22Rv1 (cell line): ENCODE results near the gene ELAVL4.

ENCODE experiments used
- H3K27ac ChIP-seq: fragments of 450-650 bp; 2 replicates; pipeline ENCODE4 v1.5.1; 2017
- ZFX ChIP-seq: fragments of 450-650 bp; IDR thresholded peaks from 2 replicates; pipeline ENCODE4 v1.6.1; 2017; ENCODE audit warnings: antibody characterized with exemption, borderline replicate concordance
- TF ChIP-seq, protein P1 (sequence below): fragments of 450-650 bp; IDR thresholded peaks from 2 replicates; pipeline ENCODE4 v1.5.1; 2017; ENCODE audit warnings: mild to moderate bottlenecking

The ELAVL4 gene

DNA sequence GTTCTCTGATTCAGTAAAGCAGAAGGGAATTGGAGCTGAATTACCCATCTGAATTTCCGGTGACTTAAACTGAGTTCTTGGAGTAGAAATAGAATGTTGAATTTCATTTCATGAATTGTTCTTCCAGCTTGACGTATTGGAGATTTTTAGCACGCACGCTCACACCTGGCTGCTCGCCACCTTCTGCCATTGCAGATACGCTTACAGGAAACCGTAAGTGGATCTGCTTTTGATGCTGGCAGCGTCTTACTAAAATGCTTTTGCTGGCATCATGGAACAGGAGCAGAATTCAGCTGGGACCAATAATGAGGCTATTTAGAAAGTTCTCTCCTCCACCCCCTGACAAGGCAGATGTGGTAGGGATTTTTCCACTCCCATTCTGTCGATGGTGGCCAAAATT is 17.7 kb upstream of the ELAVL4 start:
- no peak overlapping the region for H3K27ac ChIP-seq
- no peak for TF ChIP-seq ZFX
- TF ChIP-seq, protein P1, sequence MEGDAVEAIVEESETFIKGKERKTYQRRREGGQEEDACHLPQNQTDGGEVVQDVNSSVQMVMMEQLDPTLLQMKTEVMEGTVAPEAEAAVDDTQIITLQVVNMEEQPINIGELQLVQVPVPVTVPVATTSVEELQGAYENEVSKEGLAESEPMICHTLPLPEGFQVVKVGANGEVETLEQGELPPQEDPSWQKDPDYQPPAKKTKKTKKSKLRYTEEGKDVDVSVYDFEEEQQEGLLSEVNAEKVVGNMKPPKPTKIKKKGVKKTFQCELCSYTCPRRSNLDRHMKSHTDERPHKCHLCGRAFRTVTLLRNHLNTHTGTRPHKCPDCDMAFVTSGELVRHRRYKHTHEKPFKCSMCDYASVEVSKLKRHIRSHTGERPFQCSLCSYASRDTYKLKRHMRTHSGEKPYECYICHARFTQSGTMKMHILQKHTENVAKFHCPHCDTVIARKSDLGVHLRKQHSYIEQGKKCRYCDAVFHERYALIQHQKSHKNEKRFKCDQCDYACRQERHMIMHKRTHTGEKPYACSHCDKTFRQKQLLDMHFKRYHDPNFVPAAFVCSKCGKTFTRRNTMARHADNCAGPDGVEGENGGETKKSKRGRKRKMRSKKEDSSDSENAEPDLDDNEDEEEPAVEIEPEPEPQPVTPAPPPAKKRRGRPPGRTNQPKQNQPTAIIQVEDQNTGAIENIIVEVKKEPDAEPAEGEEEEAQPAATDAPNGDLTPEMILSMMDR, result no peak

DNA sequence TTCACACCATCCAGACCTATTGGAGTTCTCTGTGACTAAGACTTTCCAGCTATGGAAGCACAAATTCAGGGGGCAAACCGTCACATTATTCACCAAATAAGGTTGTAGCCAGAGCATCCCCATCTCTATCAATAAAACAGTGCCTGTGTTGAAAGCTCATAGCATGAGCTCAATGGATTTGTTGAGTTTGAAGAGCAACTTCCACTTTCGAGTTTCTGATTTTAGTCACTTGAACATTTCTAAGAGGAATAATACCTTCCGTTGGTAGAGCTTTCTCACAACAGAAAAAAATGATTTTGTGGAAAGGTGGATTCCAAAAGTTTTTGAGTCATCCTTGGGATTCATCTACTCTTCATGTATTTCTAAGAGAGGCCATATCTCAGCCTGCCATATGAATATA is 13.0 kb upstream of the ELAVL4 start:
- H3K27ac ChIP-seq, result peak overlapping the region; percentile 68
- TF ChIP-seq, protein P1, result no peak
- TF ChIP-seq ZFX, result no peak

DNA sequence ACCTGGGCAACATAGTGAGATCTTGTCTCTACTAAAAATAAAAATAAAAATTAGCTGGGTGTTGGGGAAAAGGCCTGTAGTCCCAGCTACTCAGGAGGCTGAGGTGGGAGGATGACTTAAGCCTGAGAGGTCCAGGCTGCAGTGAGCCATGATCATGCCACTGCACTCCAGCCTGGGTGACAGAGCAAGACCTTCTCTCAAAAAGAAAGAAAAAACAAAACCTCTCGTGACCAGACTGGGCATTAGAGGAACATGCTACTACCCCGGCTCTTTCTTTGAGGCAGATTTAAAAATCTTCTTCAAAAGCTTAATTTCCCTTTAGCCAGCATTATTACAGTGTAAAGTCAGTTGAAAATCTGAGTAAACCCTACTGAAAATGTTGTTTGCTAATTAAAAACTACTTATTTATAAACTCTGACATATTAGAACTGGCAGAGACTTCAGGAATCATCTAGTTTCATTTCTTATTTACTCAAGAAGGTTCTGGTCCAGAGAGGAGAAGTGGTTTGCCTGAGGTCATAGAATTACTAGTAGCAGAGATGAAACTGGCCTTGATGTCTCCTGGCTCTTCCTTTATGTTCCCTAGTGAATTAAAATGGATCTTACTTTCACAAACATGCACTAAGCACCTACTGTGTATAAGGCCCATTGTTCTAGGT is 11.6 kb upstream of the ELAVL4 start:
- H3K27ac ChIP-seq, result peak overlapping the region; percentile 68

DNA sequence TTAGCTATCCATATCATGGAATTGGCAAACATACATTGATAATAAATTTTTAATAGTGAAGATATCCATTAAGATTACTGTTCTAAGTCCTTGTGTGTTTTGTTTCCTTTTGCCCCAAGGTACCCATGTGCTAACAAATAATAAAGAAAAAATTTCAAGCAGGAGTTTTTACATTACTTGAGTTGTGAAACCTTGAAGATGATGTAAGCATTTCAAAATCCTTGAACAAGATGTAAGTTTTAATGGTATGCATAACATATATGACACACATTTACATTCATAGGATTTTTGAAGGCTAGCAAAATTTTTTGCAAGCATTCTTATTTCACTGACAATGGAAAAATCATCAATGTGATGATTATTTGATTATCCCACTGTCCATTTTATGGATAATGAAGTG is 10.9 kb upstream of the ELAVL4 start:
- TF ChIP-seq, protein P1, result no peak
- no peak for TF ChIP-seq ZFX
- H3K27ac ChIP-seq, result peak overlapping the region; percentile 68

More for the DNA sequence above, 11.6 kb upstream of the ELAVL4 start:
- TF ChIP-seq, protein P1, result no peak
- no peak for TF ChIP-seq ZFX

DNA sequence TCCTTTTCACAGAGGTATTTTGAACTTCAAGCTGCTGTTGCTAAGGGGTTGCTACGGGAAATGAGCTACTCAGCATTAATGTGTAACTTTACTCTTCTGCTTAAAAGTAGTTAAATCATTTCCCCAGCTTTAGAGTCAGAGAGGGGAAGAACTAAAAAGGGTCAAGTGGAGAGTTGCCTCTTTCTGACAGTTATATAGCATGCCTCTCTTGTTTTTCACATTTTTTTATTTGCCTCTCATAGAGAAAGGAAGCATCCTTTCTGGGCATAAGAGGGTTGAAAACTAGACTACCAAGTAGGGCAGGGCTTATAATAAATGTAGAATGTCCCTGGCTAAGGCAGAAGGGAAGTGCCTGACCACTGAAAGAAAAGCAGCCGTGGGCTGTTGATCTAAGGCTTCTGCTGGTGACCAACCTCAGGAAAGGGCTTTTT is 10.1 kb upstream of the ELAVL4 start:
- H3K27ac ChIP-seq, result no peak overlapping the region; the same call in 1 of the 2 replicates

DNA sequence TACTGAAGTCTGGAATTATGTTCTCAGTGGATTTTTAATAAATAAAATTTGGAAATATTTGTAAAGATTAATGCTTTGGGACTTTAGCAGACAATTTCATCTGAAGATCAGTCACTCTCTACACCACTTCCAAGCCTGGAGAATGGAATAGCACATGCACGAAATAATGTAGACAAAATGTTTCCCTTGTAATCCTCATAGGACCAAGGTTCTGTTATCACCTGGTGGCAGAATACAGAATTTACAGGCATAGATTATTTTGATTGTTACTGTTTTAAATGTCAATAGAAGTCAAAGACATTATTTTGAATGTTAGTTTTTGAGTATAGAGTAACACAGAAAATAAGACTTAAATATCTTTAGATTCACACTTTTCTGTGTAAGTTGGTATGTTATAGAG is 9.1 kb upstream of the ELAVL4 start:
- TF ChIP-seq ZFX, result no peak
- TF ChIP-seq, protein P1, result no peak; the same call in 1 of the 2 replicates
- no peak overlapping the region for H3K27ac ChIP-seq

More for the DNA sequence above, 10.1 kb upstream of the ELAVL4 start:
- no peak for TF ChIP-seq ZFX
- TF ChIP-seq, protein P1, result no peak

DNA sequence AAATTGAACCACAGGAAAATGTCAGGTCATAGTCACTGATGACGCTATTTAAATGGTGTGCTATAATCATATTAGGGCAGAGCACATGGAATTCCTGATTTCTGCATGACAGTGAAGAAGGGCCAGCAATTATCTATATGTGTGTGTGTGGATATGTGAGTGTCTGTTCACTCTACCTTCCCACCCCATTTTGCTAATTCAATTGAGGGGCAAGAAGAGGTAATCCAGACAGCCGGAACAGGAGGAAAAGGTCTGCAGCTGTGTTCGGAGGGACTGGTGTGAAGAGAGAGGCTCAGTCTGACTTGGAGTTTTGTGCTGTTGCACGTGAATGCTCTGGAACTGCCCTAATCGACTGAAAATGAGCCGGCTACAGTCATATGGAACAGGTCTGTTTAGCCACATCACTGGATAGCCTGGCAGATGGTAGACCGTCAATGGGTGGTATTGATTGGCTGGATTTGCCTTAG is 5.1 kb upstream of the ELAVL4 start:
- TF ChIP-seq ZFX, result no peak
- TF ChIP-seq, protein P1, result no peak
- no peak overlapping the region for H3K27ac ChIP-seq
